Mucosa of rectum (tissue), 2 donors: ENCODE measurements around the gene KRTAP10-3.

ENCODE experiments used
- H3K27ac ChIP-seq, 2 donors: one replicate each; pipeline ENCODE4 v1.7.0; 2013; ENCODE audit warnings: inconsistent platforms in 2 of 2, low read depth in 2 of 2, low read length in 2 of 2
- H3K27me3 ChIP-seq, 2 donors: one replicate each; pipeline ENCODE4 v1.7.0; 2013; ENCODE audit warnings: low read length in 2 of 2; ENCODE audit not compliant: control insufficient read depth in 2 of 2, insufficient read depth in 2 of 2
- H3K36me3 ChIP-seq, 2 donors: one replicate each; pipeline ENCODE4 v1.7.0; 2013; ENCODE audit warnings: low read length in 2 of 2; ENCODE audit not compliant: control insufficient read depth in 2 of 2, insufficient read depth in 2 of 2
- H3K4me1 ChIP-seq, 2 donors: one replicate each; pipeline ENCODE4 v1.7.0; 2013; ENCODE audit warnings: low read length in 2 of 2, mild to moderate bottlenecking in 1 of 2; ENCODE audit not compliant: control insufficient read depth in 2 of 2, insufficient read depth in 2 of 2
- H3K4me3 ChIP-seq, 2 donors: one replicate each; pipeline ENCODE4 v1.7.0; 2013; ENCODE audit warnings: low read length in 2 of 2
- H3K9ac ChIP-seq, 2 donors: one replicate each; pipeline ENCODE4 v1.7.0; 2013; ENCODE audit warnings: low read length in 2 of 2, low read depth in 1 of 2, mild to moderate bottlenecking in 1 of 2
- H3K9me3 ChIP-seq, 2 donors: one replicate each; pipeline ENCODE4 v1.7.0; 2013; ENCODE audit warnings: low read length in 2 of 2; ENCODE audit not compliant: control insufficient read depth in 2 of 2
- donor health status: healthy.
- donor health status: Normal muscosa, but diverticular disease.

The KRTAP10-3 gene

DNA sequence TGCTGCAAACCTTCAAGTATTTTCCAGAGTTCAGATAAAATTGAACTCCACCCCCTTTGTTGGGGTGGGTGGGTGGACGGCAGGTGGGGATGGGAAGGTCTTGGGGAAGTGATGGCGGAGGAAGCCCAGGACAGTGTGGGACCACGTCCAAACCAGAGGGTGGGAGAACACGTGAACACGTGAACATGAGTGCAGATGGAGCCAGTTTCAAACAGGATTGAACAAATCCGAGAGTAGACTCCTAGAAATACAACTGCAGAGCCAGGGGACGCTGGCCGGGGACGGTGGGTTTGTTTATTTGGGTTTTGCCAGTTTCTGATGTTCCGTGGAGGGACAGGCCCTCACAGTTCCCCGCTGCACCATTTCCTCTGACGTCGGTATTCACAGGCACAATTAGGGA lies 10.2 kb downstream of the KRTAP10-3 start:
- Histone ChIP-seq H3K27ac (no peak overlapping the region), H3K9ac (no peak overlapping the region), H3K36me3 (no peaks in the 10 kb centered on the region), H3K4me1 (no peaks in the 10 kb centered on the region), H3K4me3 (no peak overlapping the region), H3K27me3 (no peaks in the 10 kb centered on the region), H3K9me3 (no peaks in the 10 kb centered on the region)

GRCh38 chr21:44547656-44548331 lies 10.8 kb downstream of the KRTAP10-3 start:
- H3K9ac ChIP-seq, result no peak overlapping the region
- no peaks in the 10 kb centered on the region for H3K36me3 ChIP-seq
- no peaks in the 10 kb centered on the region for H3K9me3 ChIP-seq
- no peak overlapping the region for H3K4me3 ChIP-seq
- H3K27ac ChIP-seq, result no peak overlapping the region
- H3K4me1 ChIP-seq, result no peaks in the 10 kb centered on the region
- H3K27me3 ChIP-seq, result no peaks in the 10 kb centered on the region

DNA sequence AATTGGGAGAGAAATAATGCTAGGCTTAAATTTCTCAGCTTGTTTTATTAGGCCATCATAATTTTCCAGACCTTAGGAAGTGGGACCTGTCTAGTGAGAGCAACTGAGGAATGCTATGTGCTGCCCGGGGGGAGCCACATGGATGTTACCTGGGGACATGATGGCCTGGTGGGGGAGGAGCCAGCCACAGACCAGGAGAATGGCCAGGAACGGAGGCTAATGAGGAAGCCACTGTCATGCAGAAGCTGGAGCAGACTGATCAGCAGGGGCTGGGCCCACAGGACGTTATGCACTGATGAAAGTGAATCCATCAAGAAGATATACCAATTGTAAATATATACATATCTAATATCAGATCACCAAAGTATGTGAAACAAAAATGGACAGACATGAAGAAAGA lies 14.0 kb downstream of the KRTAP10-3 start:
- no peaks in the 10 kb centered on the region for H3K9me3 ChIP-seq
- H3K27me3 ChIP-seq, result no peaks in the 10 kb centered on the region
- H3K4me3 ChIP-seq, result no peak overlapping the region
- H3K36me3 ChIP-seq, result no peaks in the 10 kb centered on the region
- H3K27ac ChIP-seq, result no peak overlapping the region
- H3K9ac ChIP-seq, result no peak overlapping the region
- no peaks in the 10 kb centered on the region for H3K4me1 ChIP-seq

- no peak overlapping the region for H3K4me3 ChIP-seq
- no peaks in the 10 kb centered on the region for H3K36me3 ChIP-seq
- H3K9ac ChIP-seq, result no peak overlapping the region
- no peak overlapping the region for H3K27ac ChIP-seq
- H3K4me1 ChIP-seq, result no peaks in the 10 kb centered on the region
- H3K9me3 ChIP-seq, result no peaks in the 10 kb centered on the region
- no peaks in the 10 kb centered on the region for H3K27me3 ChIP-seq
Measured at GRCh38 chr21:44542716-44543115, 15.9 kb downstream of the KRTAP10-3 start.

- no peak overlapping the region for H3K27ac ChIP-seq
- H3K9ac ChIP-seq, result no peak overlapping the region
- no peaks in the 10 kb centered on the region for H3K9me3 ChIP-seq
- no peaks in the 10 kb centered on the region for H3K27me3 ChIP-seq
- H3K4me1 ChIP-seq, result no peaks in the 10 kb centered on the region
- no peak overlapping the region for H3K4me3 ChIP-seq
- H3K36me3 ChIP-seq, result no peaks in the 10 kb centered on the region
Measured at GRCh38 chr21:44540741-44541288, 17.8 kb downstream of the KRTAP10-3 start.

- H3K9me3 ChIP-seq, result no peaks in the 10 kb centered on the region
- no peaks in the 10 kb centered on the region for H3K4me1 ChIP-seq
- H3K9ac ChIP-seq, result no peak within 1 kb of the TSS
- H3K4me3 ChIP-seq, result no peak within 1 kb of the TSS
- no peaks in the 10 kb centered on the region for H3K36me3 ChIP-seq
- no peaks in the 10 kb centered on the region for H3K27me3 ChIP-seq
- no peak within 1 kb of the TSS for H3K27ac ChIP-seq
Measured at GRCh38 chr21:44539991-44540666, 18.5 kb downstream of the KRTAP10-3 start, which contains the start of gene KRTAP10-1. Gene KRTAP10-1, minus strand, starts transcription at chr21:44540195. Its CDS starts 45 bp downstream, at chr21:44540150.

DNA sequence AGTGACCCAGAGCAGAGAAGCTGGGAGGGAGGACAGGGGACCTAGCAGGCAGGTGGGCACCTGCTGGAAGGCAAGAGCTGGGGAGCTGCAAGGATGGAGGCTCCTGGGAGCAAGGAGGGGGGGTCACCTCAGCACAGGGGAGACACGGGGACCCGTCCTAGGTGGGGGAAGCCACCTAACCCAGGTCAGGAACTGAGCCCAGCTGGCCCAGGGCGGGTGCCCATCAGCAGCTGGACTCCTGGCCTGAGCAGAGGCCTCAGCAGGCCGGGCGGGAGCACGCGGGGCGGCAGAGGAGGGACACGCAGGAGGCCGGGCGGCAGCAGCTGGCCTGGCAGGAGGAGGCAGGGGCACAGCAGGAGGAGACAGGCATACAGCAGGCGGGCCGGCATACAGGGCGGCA lies 19.5 kb downstream of the KRTAP10-3 start:
- Histone ChIP-seq H3K9me3 (no peaks in the 10 kb centered on the region), H3K27me3 (no peaks in the 10 kb centered on the region), H3K36me3 (no peaks in the 10 kb centered on the region), H3K27ac (no peak overlapping the region), H3K4me3 (no peak overlapping the region), H3K9ac (no peak overlapping the region), H3K4me1 (no peaks in the 10 kb centered on the region)

GRCh38 chr21:44537930-44538911 lies 20.4 kb downstream of the KRTAP10-3 start:
- H3K4me3 ChIP-seq, result no peak overlapping the region
- H3K36me3 ChIP-seq, result no peaks in the 10 kb centered on the region
- no peak overlapping the region for H3K9ac ChIP-seq
- H3K27me3 ChIP-seq, result no peaks in the 10 kb centered on the region
- no peak overlapping the region for H3K27ac ChIP-seq
- no peaks in the 10 kb centered on the region for H3K9me3 ChIP-seq
- H3K4me1 ChIP-seq, result no peaks in the 10 kb centered on the region

- Histone ChIP-seq H3K4me1 (no peaks in the 10 kb centered on the region), H3K27ac (no peak overlapping the region), H3K9ac (no peak overlapping the region), H3K36me3 (no peaks in the 10 kb centered on the region), H3K27me3 (no peaks in the 10 kb centered on the region), H3K9me3 (no peaks in the 10 kb centered on the region), H3K4me3 (no peak overlapping the region)
Measured at GRCh38 chr21:44535963-44536362, 22.6 kb downstream of the KRTAP10-3 start.
